ENCODE data around the gene CBX5.
A peak's percentile ranks its signal among the peaks of the same experiment; 100 is the strongest.

GRCh38 chr12:54279227-54279631 is 693 bp downstream of the CBX5 start:
- TF ChIP-seq CTCF (IDR thresholded peaks at IDR 0.05) = no peak
- no peak for TF ChIP-seq POLR2AphosphoS5 (IDR thresholded peaks at IDR 0.05)
- TF ChIP-seq POLR2A (IDR thresholded peaks at IDR 0.05) = peak in 1 of 2 donors; percentile 56
- TF ChIP-seq EP300 (IDR thresholded peaks at IDR 0.05) = no peak

Measured in gastroesophageal sphincter (tissue), 3 donors.